MM.1S (cell line): ENCODE measurements around the gene USP38.

Experiments
- DNase-seq: peaks from one replicate; pipeline ENCODE4 v3.0.0-alpha.2; 2015
- H2AFZ ChIP-seq: fragments of 300-600 bp; sonication (generic); 2 replicates; pipeline ENCODE4 v1.6.0; 2016; ENCODE audit warnings: antibody characterized with exemption, low read length
- H3F3A ChIP-seq: fragments of 300-600 bp; sonication (generic); 2 replicates; pipeline ENCODE4 v1.6.1; 2016; ENCODE audit warnings: mild to moderate bottlenecking, antibody characterized with exemption, low read length, moderate library complexity, mixed read lengths; ENCODE audit not compliant: insufficient read depth
- H3K27ac ChIP-seq: fragments of 300-600 bp; sonication (generic); 2 replicates; pipeline ENCODE4 v1.5.1; 2016; ENCODE audit warnings: mild to moderate bottlenecking, low read length
- H3K27me3 ChIP-seq: fragments of 300-600 bp; sonication (generic); replicated peaks from 2 replicates; pipeline ENCODE4 v1.6.0; 2016; ENCODE audit warnings: low read length; ENCODE audit not compliant: insufficient read depth
- H3K36me3 ChIP-seq: fragments of 300-600 bp; sonication (generic); replicated peaks from 2 replicates; pipeline ENCODE4 v1.6.1; 2016; ENCODE audit warnings: mild to moderate bottlenecking, low read length, mixed read lengths; ENCODE audit not compliant: insufficient read depth
- H3K4me1 ChIP-seq: fragments of 300-600 bp; sonication (generic); 2 replicates; pipeline ENCODE4 v1.6.1; 2016; ENCODE audit warnings: low read length, mixed read lengths
- H3K4me2 ChIP-seq: fragments of 300-600 bp; sonication (generic); 2 replicates; pipeline ENCODE4 v1.6.0; 2016; ENCODE audit warnings: low read depth, low read length
- H3K4me3 ChIP-seq: fragments of 300-600 bp; sonication (generic); 2 replicates; pipeline ENCODE4 v1.5.1; 2016; ENCODE audit warnings: low read length, mixed read lengths
- H3K79me2 ChIP-seq: fragments of 300-600 bp; sonication (generic); 2 replicates; pipeline ENCODE4 v1.6.1; 2016; ENCODE audit warnings: mixed run types, low read length, mixed read lengths
- H3K9ac ChIP-seq: fragments of 300-600 bp; sonication (generic); 2 replicates; pipeline ENCODE4 v1.6.1; 2016; ENCODE audit warnings: low read length, mixed read lengths
- H3K9me2 ChIP-seq: fragments of 300-600 bp; sonication (generic); replicated peaks from 2 replicates; pipeline ENCODE4 v1.6.1; 2016; ENCODE audit warnings: mild to moderate bottlenecking, low read length, mixed read lengths; ENCODE audit not compliant: insufficient read depth
- H3K9me3 ChIP-seq: fragments of 300-600 bp; sonication (generic); replicated peaks from 2 replicates; pipeline ENCODE4 v1.6.1; 2016; ENCODE audit warnings: mild to moderate bottlenecking, low read length, mixed read lengths; ENCODE audit not compliant: insufficient read depth
- H4K20me1 ChIP-seq: fragments of 300-600 bp; sonication (generic); 2 replicates; pipeline ENCODE4 v1.6.1; 2016; ENCODE audit warnings: mild to moderate bottlenecking, low read length, moderate library complexity, mixed read lengths; ENCODE audit not compliant: insufficient read depth
- CTCF ChIP-seq: fragments of 300-600 bp; sonication (generic); IDR thresholded peaks from 2 replicates; pipeline ENCODE4 v1.5.1; 2016; ENCODE audit warnings: antibody characterized with exemption, low read length, mixed read lengths
- EZH2 ChIP-seq: fragments of 300-600 bp; sonication (generic); optimal IDR thresholded peaks from 2 replicates; pipeline ENCODE3; 2017; ENCODE audit warnings: low read depth, mild to moderate bottlenecking, antibody characterized with exemption, low read length, mixed read lengths
- EZH2phosphoT487 ChIP-seq: fragments of 300-600 bp; sonication (generic); IDR thresholded peaks from 2 replicates; pipeline ENCODE4 v1.6.1; 2018; ENCODE audit warnings: antibody characterized with exemption, low read length

USP38 gene

GRCh38 chr4:143196323-143196722 lies 11.6 kb downstream of the USP38 start:
- no peak overlapping the region for H3K4me3 ChIP-seq
- 0 out of 2 replicates have a peak, but pooled peaks cover 7% of the 10 kb centered on the region for H4K20me1 ChIP-seq
- no peak overlapping the region for H3K9ac ChIP-seq
- H3K4me2 ChIP-seq: no peak overlapping the region
- H3F3A ChIP-seq: no peaks in the 10 kb centered on the region
- TF ChIP-seq EZH2 (no peak), CTCF (no peak), EZH2phosphoT487 (no peak)
- no peaks in the 10 kb centered on the region for H3K9me2 ChIP-seq
- H3K4me1 ChIP-seq: no peaks in the 10 kb centered on the region
- DNase-seq: no peak
- no peak overlapping the region for H3K27ac ChIP-seq
- peaks cover 16% of the 10 kb centered on the region for H3K36me3 ChIP-seq
- H3K27me3 ChIP-seq: no peaks in the 10 kb centered on the region
- no peaks in the 10 kb centered on the region for H3K9me3 ChIP-seq
- peaks cover 70% of the 10 kb centered on the region for H3K79me2 ChIP-seq
- H2AFZ ChIP-seq: no peak overlapping the region

- H3K4me2 ChIP-seq: no peak overlapping the region
- H3K36me3 ChIP-seq: peaks cover 16% of the 10 kb centered on the region
- no peaks in the 10 kb centered on the region for H3K9me2 ChIP-seq
- H3K9me3 ChIP-seq: no peaks in the 10 kb centered on the region
- 0 out of 2 replicates have a peak, but pooled peaks cover 7% of the 10 kb centered on the region for H4K20me1 ChIP-seq
- H3K4me1 ChIP-seq: no peaks in the 10 kb centered on the region
- no peak for DNase-seq
- H3F3A ChIP-seq: no peaks in the 10 kb centered on the region
- H3K27ac ChIP-seq: no peak overlapping the region
- no peak overlapping the region for H3K9ac ChIP-seq
- H3K27me3 ChIP-seq: no peaks in the 10 kb centered on the region
- no peak overlapping the region for H3K4me3 ChIP-seq
- H2AFZ ChIP-seq: no peak overlapping the region
- TF ChIP-seq CTCF: no peak
- peaks cover 55% of the 10 kb centered on the region for H3K79me2 ChIP-seq
These were observed 14.8 kb downstream of the USP38 start for GRCh38 chr4:143199503-143199902.

- Histone ChIP-seq H3K9me2 (no peaks in the 10 kb centered on the region), H3K27me3 (no peaks in the 10 kb centered on the region), H3K4me1 (no peaks in the 10 kb centered on the region), H4K20me1 (0 out of 2 replicates have a peak, but pooled peaks cover 7% of the 10 kb centered on the region), H3K4me3 (no peak overlapping the region), H3F3A (no peaks in the 10 kb centered on the region), H3K4me2 (no peak overlapping the region), H2AFZ (no peak overlapping the region), H3K36me3 (peaks cover 12% of the 10 kb centered on the region; the same call in 1 of the 2 replicates), H3K9ac (no peak overlapping the region), H3K79me2 (peaks cover 47% of the 10 kb centered on the region), H3K9me3 (no peaks in the 10 kb centered on the region), H3K27ac (no peak overlapping the region)
- TF ChIP-seq EZH2phosphoT487 (no peak), CTCF (peak; percentile 41)
- peak; percentile 11 for DNase-seq
These were observed 18.1 kb downstream of the USP38 start for GRCh38 chr4:143202824-143203223.
